Activated naive CD4-positive, alpha-beta T cell treated with Interleukin-2 at 50 U/mL for 16 hours (primary cell): ENCODE data around the gene COL4A4.
"Not testable (repeated sequence)": the region's sequence is repeated elsewhere in the genome, so short reads cannot be mapped to it uniquely, and the experiment has no call there.

Experiments used
- DNase-seq: peaks from one replicate; pipeline ENCODE4 v3.0.0-alpha.2; 2020

Gene COL4A4

DNA sequence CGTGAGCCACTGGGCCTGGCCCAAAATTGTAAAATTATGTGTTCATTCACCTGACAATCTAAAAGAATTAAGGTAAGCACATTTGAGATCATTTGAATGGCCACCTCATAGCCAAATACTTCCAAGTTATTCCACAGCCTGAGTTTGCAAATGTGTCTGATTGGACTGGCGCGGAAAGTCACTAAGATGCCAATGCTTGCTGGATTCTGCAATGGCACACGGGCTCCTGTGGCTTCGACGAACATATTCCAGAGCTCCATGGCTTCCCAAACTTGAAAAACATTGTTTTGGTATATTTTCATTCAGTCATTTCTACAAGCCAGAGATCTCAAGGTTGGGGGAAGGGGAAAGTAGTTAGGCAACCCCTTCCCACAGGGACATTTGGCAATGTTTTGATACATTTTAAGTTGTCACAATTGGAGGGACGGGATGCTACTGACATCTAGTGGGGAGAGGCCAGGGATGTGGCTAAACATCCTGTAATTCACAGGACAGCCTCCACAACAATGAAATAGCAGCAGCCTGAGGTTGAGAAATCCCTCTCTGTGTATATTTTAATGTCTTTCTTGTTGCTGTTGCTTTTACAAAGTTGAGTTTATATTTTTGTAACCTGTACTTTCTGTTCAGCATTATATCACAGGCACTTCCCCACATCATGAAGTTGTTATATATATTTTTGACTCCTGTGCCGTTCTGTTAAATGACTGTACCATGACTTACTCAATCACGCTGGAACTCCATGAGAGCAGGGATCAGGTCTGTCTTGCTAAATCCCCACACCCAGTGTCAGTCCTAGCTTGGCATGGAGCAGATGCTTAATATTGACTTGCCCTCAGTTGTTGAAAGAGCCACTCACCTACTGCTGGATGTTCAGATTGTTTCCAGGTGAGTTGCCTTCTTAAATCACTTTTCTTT, 56.9 kb downstream of the COL4A4 start:
- peak; percentile 28 for DNase-seq

DNA sequence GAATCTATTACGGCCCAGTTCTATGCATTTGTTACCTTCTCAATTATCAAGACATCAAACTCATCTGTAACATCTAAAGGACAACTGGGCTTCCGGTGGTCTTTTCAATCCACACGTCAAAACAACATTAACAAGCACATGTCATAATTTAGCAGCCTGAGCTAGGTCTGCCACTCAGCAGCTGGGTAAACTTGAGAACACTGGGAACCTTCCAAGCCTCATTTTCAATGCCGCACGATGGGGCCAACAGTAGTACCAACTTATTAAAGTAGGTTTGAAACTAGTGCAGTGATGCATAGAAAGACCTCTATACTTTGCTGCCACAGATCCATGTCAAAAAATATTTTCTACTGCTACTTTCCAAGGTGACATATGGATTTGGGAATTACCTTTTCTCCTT, 60.4 kb downstream of the COL4A4 start:
- DNase-seq = no peak

DNA sequence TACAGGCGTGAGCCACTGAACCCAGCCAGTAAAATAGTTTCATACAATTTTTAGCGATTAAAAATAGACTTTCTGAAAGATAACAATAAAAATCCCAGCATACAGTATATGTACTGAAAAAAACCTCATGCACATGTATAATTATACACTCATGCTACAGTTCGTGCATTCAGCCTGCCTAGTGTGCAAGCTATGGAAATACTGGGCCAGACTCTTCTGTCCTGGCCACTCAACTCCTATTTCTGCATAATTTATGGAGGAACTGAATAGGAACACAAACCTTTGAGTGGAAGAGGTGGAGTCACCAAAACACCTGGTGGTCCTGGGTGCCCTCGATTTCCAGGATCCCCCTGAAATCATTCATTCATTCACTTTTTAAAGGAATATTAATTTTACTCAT, 64.7 kb downstream of the COL4A4 start:
- no peak for DNase-seq

DNA sequence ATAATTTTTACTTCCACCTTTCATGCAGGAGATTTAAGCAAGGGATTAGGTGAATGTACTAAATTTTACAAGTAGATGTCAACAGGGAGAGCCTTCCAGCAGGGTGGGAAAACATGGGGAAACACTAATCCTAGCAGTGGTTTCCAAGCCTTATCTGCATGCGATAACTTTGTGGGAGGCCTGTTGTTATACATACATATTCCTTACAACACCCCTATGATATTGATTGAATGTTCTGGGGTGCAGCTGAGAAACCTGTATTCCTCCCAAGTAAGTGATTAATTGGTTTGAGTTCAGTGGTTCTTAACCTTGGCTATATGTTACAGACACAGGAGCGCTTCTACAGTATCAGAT, 65.9 kb downstream of the COL4A4 start:
- no peak for DNase-seq

DNA sequence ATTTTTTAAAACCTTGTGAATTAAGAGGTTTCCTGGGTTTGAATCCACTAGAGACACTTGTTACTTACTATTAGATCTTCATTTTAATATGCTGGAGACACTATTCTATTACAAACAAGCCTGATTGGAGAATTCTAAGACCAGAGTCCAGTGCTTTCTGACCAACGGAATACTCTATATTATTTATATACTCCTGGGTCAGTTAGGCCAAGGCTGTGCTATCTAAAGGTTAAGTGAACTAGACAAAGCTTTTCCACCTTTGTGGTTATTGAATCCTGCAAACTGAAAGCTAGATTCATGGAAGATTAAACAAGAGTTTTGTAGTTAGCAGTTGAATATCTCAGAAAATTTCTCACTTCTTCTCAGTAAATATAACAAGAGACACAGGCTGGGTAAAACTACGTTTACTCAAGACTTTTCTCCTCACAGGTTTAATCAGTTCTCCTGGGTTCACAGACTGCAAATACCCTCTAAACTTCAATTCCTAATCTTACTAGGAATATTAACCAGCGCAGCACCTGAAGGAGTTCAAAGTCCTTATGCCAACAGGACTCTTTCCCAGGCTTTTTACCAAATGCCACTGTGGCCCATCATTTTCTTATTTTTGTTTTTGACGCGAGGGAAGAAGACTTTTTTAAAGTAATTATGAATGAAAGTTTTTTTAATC, 66.4 kb downstream of the COL4A4 start:
- DNase-seq = no peak

DNA sequence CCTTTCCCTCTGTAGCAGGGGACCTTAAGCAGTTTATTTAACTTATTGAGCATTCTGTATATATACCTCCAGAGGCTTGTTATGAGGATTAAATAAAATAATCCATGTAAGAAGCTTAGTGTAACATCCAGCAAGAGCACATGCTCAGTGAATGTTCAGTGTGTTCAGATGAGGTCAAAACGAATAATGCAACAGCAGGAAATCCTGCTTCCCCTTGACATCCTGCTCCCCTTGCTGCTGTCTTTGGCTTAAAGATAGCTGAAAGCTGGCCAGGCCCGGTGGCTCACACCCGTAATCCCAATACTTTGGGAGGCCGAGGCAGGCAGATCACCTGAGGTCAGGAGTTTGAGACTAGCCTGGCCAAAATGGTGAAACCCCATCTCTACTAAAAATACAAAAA, 68.7 kb downstream of the COL4A4 start:
- DNase-seq = no peak

DNA sequence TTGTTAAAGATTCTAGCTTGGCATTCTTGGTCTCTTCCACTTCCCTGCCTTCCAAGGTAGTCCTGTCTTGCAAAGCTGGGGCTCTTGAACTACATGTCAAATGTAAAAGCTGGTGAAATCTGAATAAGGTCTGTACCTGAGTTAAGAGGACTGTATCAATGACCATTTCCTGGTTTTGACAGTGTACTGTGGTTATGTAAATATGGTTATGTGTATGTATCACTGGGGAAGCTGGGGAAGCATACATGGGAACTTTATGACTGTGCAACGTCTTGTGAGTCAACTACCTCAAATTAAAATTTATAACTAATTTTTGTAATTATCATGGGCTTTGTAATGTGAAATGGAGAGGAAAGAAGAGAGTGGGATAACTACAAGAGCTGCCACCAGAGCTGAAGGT, 81.7 kb downstream of the COL4A4 start:
- DNase-seq = no peak

DNA sequence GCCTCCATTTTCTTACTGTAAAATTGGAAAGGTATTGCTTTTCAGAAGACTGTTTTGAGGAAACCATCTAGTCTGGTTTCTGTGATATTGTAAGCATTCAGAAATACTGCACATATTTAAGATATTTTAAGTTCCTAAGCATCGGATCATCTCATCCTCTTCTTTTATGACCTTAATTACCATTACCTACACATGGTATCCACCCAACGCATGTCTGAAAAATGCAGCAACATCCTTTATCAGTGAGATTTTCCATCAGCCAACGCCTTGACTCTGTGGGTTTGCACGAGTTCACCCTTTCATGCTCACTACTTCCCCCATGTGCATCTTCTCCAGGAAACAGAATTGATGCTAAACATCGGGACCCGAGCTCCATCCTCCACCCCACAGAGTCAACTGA, 84.3 kb downstream of the COL4A4 start:
- DNase-seq = no peak

DNA sequence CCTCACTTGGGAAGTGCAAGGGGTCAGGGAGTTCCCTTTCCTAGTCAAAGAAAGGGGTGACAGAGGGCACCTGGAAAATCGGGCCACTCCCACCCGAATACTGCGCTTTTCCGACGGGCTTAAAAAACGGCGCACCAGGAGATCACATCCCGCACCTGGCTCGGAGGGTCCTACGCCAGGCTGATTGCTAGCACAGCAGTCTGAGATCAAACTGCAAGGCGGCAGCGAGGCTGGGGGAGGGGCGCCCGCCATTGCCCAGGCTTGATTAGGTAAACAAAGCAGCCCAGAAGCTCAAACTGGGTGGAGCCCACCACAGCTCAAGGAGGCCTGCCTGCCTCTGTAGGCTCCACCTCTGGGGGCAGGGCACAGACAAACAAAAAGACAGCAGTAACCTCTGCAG, 98.9 kb downstream of the COL4A4 start:
- DNase-seq = not testable (repeated sequence)

DNA sequence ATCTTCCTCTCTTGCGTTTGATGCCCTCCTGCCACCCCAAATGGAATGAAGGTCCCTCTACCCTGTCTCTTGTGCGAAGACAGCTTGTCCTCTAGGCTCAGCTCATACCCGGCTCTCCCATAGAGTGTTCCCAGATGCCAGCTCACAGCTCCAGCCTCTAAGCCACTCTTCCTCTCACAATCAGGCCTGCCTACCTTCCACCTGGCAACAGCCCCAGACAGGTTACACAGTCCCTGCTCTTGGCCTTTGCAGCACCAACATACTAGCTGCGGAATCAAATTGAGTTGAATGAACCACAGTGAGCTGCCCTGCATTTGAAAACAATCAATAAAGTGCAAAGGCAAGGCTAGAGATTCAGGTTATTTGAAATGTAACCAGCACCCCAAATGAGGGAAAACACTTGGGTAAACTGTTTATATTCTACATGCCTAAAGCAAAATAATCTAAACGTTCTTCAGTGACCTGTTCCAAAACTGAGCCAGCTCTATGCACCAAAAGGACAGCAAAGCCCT, 105.1 kb downstream of the COL4A4 start:
- no peak for DNase-seq

DNA sequence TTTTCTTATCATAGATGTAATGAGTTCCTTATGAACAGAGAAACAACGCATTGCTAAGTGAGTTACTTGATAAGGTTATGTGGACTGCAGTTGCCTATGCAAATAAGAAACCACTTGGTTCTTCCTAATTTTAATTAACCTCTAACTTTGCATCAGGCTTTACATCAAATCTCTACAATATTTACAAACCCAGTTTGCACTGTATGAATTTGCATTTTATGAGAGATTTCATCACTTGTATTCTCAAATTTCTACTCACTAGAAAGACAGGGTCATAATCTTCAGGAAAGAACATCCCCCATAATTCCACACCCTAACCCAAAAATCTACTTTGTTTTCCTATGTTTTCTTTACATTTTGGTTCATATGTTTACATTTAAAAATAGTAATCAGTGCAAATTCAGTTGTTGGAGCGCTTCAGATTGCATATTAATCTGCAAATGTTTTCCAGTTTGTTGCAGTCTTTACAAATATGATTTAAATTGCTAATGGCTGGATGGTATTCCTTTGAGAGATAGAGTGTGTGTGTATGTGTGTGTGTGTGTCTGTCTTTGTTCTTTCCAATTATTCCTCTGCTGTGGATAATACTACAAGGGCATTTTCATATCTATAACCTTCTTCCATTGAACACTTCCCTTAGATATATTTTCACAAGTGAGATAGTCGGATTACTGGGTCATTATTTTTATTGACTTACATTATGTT, 106.1 kb downstream of the COL4A4 start:
- DNase-seq = no peak

DNA sequence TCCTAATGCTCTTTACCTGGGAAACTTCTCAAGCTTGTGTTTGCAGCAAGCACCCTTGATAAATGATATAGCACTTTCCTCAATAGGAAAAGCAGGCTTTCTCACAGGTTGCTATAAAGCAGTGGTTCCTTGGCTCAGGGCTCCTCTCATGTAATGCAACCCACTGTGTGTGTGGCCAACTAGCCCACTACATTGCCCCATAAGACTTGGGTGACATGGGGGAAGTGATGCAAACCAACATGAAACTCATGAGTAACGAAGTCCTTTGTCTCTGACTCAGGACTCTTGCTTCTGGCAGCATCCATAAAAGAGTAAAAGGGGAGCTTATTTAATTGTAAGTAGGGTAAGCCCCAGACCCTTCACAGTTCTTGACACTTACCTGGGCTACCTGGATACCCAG, 106.9 kb downstream of the COL4A4 start:
- DNase-seq = no peak

DNA sequence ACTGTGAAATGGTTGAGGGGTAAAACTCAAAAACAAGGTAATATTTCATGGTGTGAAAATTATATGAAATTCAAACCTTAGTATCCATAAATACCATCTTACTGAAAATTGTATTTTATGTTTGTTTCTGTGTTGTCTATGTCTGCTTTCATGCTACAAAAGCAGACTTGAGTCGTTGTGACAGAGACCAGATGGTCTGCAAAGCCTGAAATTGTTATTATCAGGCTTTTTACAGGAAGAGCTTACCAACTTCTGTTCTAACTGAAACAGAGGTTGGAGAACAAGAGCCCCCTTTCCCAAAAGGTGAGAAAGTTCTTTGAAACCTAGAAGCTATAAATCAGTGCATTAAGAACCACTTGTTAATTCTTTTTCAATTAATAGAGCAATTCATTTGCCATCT, 110.0 kb downstream of the COL4A4 start:
- DNase-seq = no peak

DNA sequence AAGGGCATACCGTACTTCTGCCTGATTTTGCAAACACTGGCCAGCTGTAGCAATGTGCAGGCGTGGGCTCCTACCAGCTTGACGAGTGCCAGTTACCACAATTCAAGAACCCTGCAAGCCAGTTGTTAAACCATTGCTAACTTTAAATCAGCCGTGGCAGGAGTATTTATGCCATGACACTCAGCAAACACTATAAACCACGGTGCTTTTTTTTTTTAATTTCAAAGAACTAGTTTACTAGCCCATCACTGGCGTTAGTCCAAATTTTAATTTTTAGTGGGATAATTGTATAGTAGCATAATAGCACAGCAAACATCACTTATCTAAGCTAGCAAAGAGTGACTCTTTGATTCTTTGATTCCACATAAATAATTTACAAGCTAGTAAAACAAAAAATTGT, 111.1 kb downstream of the COL4A4 start:
- no peak for DNase-seq

DNA sequence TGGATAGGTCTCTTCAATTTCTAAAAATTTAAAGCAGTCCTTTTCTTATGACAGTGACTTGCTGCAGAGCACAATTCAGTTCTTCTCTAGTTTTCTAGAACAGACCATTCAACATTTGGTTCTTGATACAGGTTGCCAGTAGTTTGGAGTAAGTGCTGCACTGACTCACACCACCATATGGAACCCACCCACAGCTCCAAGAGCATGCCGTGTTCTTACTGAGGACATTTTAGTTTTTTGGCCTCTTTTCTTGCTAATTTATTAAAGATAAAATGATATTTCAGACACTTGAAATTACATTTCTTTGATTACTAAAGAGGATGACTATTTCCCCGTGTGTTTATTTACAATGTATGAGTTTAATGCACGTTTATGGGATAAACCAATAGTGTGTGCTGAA, 120.0 kb downstream of the COL4A4 start:
- no peak for DNase-seq

DNA sequence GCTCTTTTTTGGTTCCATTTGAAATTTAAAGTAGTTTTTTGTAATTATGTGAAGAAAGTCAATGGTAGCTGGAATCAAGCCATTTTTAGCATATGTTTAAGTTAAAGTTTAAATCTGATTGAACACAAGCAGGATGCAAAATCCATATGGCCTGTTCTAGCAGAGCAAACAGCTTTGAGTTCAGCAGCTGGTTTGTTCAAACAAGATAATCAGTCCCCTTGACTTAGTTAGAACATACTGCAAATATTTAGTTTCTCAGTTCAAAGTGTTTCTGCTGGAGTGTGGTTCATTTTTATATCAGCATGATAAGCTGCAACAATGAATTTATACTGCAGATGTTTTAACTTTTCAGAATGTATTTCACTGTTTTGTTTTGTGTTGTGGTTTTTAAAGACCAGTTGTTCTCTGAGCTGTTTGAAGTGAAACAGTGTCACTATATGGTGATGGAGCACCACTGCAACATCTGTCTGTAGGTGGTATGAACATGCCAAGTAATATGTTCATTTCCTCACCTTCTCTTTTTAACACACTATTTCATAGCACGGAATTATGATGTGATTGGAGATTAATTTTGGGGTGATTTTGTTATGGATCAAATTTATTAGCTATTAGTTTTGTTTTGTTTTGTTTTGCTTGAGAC, 125.3 kb downstream of the COL4A4 start:
- no peak for DNase-seq

DNA sequence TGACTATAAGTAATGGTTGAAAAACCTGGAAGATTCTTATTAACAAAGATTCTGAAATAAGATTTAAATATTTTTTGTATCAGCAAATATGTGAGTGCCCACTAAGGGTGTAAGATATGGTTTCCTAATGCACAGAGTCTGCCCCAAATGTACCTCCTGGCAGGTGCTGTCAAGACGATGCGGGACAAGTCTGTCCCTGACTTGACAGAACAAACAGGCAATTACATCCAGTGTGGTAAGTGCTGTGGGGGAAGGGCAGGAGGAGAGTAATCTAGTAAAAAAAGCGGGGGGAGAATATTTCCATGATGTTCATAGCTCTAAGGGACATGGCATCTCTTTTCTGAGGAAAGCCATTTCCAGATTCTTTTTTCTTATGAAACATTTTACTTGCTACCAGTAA, 127.5 kb downstream of the COL4A4 start:
- no peak for DNase-seq

DNA sequence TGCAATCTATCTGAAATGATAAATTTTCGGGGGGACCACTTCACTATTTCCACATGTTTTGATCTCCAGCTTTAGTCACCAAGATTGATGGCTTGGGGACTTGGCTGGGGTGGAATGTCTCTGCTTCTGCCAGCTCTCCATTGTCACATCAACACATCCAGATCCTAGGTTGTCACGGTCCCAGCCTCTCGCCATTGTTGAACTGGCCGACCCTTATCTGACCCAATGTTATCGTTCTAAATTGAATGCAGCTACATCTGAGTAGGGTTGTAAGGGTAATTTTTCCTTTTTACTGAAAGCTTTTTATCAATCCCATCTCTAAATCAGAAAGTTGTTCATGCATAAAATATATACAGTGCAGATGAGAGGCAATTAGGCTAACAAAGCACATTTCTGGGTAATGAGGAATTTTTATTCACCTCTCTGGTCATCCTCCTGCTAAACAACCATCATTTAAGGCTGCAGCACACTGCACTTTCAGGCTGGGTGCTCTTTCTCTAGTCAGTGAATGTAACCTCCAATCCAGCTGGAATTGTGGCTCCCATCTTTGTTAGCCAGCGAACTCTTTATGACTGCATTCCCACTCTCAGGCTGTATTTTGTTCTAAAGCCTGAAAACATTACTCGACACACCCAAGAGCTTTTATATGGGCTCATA, 128.2 kb downstream of the COL4A4 start:
- DNase-seq = no peak

DNA sequence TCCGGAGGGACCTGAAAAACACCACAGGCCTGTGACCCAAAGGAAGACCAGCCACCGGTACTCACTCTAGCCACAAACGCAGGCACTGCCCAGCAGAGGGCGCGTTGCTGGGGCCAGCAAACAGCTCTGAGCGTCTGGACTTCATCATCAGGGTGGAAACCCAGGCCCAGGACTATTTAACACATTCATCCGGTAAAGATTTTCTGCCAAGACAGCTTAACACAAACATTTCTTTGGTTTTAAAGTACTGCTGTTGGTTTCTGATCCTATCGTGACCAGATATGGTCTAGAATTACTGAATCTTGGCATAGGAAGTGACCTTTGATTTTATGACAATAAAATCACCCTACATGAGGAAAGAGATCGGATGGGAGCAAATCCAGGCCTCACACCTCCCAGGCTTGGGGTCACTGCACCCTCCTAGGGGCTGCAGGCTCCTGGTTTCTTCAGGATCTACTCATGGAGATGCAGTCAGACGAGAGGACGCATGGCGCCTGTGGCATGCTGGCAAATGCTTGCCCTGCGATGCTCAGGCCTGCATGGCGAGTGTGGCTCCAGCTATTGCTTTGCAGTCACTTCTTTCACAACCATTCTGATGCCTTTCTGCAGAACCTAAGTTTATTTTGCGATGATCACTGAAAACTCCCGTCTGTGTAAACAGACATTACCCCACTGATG, 130.4 kb downstream of the COL4A4 start:
- DNase-seq = peak; percentile 15

DNA sequence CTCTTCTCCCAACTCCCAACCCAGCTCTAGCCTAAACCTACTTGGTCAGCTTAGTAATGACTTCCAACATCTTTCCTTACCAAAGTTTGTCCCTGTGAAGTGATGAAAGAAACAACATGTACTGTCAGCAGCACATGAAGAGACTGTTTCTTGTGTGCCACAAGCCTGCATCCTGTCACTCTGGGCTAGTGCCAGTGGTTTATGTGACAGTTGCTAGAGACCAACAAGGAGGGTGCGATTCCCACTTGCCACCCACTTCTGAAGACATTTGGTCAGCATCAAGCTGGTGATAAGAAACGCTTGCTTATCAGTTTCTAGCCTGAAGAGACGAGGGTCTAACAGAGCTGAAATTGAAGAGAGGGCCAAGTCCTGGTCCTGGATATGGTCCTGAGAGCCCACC, 132.6 kb downstream of the COL4A4 start:
- no peak for DNase-seq

DNA sequence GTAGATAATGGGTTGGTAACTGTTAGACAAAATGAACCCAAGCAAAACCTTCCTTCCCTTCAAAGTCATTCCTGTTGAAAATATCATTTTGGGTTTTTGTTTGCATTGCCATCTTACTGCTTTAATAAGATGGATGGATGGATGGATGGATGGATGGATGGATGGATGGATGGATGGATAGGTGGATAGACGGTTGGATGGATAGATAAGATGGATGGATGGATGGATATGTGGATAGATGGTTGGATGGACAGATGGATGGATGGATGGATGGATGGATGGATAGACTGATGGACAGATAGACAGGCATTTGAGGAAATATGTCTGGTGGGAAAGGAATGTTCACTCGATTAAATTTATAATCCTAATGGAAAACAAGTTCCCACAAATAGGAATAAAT, 133.2 kb downstream of the COL4A4 start:
- DNase-seq = no peak
